Hindlimb muscle (tissue), 1 donor: Measurements from ENCODE around the gene IL1RAPL2. TPM values are rescaled to one million over a fixed set of nuclear protein-coding genes. Genes with fewer than 3 reads are reported as not detected.
"Not testable (repeated sequence)": the region's sequence is repeated elsewhere in the genome, so short reads cannot be mapped to it uniquely, and the experiment has no call there.

Source experiments
- DNase-seq: peaks from one replicate; pipeline ENCODE4 v3.0.0-alpha.2; 2013
- polyA plus RNA-seq: library from polyadenylated mRNA; unstranded; fragments of 120-200 nt; gene quantifications from one replicate; pipeline ENCODE4 v1.2.1, GENCODE V29; 2013; ENCODE audit not compliant: insufficient read length

The IL1RAPL2 gene
- polyA plus RNA-seq, 1 donor: 1.8 TPM

- not testable (repeated sequence) for DNase-seq
Observed at GRCh38 chrX:104677517-104677916, 111.5 kb downstream of the IL1RAPL2 start.

DNA sequence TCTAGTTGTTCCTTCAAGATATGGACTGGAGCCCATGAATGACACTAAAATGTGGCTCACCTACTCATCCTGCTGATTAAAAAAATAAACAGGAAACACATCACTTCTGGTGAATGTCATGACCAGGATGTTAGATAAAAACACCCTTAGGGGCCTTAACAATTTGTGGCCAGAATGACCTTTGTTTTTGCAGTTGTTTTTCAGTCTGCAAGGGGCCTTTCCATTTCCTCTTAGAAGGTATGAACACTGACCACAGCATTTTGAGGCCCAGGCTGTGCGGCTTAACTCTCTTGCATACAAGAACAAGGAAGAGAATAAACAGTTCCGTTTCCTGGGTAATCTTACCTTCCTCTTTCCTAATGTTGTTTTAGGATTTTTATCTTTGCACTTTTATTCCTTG lies 113.2 kb downstream of the IL1RAPL2 start:
- DNase-seq: no peak

DNA sequence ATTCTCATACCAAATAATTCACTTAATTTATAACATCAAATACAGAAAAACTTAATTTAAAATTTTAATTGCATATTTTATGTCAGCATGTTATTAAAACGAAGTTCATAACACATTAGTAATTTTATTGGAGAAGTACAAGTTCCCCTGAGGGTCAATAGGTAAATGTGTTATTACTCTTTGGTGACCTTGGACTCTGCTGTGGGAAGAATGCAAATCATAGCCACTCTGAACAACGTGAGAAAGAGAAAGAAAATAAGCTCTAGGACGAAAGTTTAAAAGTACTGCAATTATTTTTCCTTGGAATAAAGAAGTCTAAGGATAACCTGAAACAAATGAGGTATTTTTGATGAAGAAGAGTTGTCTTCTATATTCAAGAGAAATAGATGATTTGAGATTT lies 115.2 kb downstream of the IL1RAPL2 start:
- DNase-seq: no peak

DNA sequence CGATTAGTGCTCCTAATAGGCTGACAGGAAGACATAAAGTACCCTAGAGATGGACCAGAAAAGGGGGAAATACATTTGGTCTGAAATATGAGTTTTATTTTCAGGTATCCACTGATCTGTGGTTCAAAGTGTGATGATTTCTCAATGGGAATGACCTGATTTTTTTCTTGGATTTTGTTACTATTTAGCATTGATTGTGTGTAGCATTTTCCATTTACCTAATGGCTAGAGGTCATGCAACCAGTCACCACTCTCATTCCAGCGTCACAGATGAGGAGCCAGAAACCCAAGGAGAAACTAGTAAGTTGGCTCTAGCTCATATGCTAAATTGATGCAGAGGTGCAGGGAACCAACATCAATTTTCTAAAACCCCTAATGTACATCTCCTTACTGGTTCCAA lies 118.1 kb downstream of the IL1RAPL2 start:
- no peak for DNase-seq

- no peak for DNase-seq
Observed at GRCh38 chrX:104695593-104695992, 129.6 kb downstream of the IL1RAPL2 start.

- no peak for DNase-seq
Observed at GRCh38 chrX:104696667-104697066, 130.7 kb downstream of the IL1RAPL2 start.

GRCh38 chrX:104697294-104697693 lies 131.3 kb downstream of the IL1RAPL2 start:
- no peak for DNase-seq

DNA sequence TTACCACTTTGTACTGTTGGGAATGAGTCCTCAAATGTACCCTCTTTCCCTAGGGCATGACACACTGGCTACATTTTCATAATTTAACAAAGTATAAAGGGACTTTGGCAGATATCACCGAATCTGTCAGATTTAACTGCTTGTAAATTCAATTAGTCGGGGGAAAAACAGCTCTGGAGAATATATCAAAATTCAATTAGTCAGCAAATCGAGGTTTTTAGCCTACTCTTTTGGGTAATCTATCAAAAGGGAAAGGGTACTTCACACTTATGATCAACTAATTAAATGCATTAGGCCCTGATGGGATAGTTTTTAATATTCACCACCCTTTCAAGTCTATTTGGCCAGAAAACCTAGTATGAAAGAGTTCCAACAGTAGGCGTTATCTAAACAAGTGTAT lies 141.0 kb downstream of the IL1RAPL2 start:
- no peak for DNase-seq

- no peak for DNase-seq
Observed at GRCh38 chrX:104707572-104707971, 141.6 kb downstream of the IL1RAPL2 start.

- no peak for DNase-seq
Observed at GRCh38 chrX:104712515-104712914, 146.5 kb downstream of the IL1RAPL2 start.

- no peak for DNase-seq
Observed at GRCh38 chrX:104721854-104722253, 155.9 kb downstream of the IL1RAPL2 start.

DNA sequence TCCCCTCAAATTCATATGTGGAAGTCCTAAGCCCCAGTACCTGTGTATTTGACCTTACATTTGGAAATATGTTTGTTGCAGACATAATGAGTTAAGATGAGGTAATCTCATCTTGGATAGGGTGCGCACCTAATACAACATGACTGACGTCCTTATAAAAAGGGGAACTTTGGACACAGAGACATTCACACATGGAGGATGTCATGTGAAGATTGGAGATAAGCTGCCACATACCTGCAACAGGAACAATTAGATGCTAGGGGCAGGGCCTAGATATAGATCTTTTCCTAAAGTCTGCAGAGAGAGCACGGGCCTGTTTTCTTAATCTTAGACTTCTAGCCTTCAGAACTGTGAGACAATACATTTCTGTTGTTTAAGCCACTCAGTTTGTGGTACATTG lies 162.5 kb downstream of the IL1RAPL2 start:
- no peak for DNase-seq

- no peak for DNase-seq
Observed at GRCh38 chrX:104742355-104742754, 176.4 kb downstream of the IL1RAPL2 start.

DNA sequence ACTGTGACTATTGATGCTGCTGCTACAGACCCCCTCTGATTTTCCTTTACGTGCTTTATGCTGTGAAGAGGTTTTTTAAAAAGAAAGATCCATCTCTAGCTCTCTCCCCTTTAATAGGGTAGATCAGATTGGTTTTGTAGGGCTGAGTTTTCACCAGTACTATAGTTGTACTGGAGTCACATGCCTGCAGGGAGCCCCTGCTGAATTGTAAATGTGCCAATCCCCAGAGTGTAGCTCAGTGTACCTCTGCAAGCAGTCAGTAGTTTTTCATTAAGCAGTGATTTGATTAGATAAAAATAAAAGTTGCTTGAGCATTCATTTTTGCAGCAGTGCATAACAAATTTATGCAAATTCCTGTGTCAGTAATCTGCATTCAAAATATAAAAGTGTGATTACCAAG lies 179.2 kb downstream of the IL1RAPL2 start:
- no peak for DNase-seq

DNA sequence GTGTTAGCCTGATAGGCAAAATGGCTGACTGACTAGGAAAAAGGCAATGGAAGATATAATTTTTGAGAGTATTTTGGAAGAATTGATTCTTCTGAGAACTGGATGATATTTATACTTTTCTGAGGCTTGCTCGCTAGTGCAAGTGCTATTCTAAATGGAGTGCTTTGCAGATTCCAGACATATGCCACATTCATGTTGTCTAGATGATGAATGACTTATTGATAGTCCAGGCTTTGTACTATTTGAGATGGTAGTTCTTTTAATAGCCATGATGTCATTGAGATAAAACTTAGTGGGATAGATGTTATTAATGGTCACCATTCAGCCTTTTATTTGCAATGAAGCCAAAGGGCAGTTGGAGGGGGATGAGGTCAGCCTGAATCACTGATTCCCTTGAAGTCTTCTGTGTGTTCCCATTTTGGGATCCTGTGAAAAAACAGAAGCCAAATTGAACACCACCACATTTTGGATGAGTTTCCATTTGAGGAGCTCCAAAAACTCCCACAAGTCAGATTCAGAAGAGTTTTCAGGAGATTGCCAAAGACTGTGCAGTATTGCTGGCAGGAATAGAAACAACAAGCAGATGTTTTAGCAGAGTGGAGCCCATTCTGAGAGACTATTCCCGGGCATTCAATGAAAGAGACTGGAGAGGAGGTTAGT lies 184.1 kb downstream of the IL1RAPL2 start:
- DNase-seq: peak; percentile 25

GRCh38 chrX:104762641-104763040 lies 196.6 kb downstream of the IL1RAPL2 start:
- no peak for DNase-seq

DNA sequence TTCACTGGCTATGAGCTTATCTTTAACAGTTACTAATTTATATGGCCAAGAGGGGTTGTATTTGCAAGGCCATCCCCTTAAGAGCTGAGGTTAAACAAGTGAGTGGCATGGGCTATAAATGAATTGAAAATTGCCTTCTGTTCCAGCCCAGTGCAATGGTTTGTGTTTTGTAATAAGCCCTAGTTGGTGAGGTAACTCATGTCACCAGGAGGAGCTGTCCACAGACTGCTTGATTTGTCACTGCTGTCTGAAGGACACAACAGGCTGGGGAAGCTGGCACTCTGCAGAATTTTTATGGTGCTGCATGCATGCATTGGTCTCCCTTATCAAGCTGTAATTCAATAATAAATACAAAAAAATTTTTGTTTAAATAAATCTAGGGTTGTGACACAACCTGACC lies 223.8 kb downstream of the IL1RAPL2 start:
- DNase-seq: no peak

GRCh38 chrX:104795804-104796203 lies 229.8 kb downstream of the IL1RAPL2 start:
- no peak for DNase-seq

GRCh38 chrX:104803219-104803618 lies 237.2 kb downstream of the IL1RAPL2 start:
- no peak for DNase-seq

DNA sequence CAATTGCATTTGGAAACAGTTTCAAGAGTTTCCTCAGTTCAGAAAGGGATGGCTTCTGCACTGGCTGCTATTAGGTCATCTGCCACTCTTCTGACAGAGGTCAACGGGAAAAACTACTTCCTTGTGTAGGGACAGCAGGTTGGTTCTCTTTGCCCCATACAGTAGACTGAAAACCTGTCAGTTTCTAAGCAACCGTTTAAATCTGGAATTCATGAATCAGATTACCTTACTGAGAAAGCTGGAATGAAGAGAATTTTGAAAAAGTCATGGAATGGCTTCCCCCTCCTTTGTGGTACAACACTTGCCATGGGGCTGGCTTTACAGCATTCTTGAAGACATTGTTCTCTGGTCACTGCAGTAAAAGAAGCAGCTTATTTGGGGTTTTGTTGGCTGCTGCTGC lies 240.3 kb downstream of the IL1RAPL2 start:
- DNase-seq: no peak

GRCh38 chrX:104833401-104833800 lies 267.4 kb downstream of the IL1RAPL2 start:
- DNase-seq: no peak

DNA sequence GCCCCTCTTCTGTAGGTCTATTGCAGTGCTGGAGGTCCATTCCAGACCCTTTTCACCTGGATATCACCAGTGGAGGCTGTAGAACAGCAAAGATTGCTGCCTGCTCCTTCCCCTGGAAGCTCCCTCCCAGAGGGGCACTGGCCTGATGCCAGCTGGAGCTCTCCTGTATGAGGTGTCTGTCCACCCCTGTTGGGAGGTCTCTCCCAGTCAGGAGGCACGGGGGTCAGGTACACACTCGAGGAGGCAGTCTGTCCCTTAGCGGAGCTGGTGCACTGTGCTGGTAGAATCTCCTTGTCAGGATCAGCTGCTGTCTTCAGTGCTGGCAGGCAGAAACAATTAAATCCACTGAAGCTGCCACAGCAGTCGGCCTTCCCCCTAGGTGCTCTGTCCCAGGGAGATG lies 276.6 kb downstream of the IL1RAPL2 start:
- DNase-seq: no peak

- no peak for DNase-seq
Observed at GRCh38 chrX:104852241-104852640, 286.2 kb downstream of the IL1RAPL2 start.

GRCh38 chrX:104854188-104854587 lies 288.2 kb downstream of the IL1RAPL2 start:
- DNase-seq: no peak

DNA sequence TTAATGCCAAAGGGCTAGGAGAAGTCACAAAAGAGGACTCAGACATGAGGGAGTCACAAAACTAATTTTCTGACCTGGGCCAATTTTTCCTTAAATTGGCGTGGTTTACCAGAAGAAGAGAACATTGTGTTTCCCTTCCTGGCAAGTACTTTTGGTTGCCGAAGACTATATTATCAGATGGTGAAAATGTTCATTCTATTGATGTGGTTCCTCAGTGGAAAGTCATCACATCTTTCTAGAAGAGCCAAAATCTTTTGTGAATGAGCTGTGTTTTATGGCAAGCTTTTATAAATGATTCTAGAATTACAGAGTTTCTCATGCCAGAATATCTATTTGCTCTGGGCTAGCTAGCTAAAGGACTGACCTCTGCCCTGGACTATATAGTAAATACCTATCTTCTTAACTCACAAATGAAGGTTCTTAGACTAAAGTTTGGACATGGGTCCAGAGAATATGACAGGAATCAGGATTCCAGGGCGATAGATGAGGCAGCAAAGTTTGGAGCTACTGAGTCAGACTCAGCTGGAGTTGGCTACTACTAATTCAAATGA lies 288.9 kb downstream of the IL1RAPL2 start:
- no peak for DNase-seq
